Measurements from ENCODE around the gene SHH.

- TF ChIP-seq PPARA (CRISPR knock-in tag; IDR thresholded peaks at IDR 0.05; ENCODE audit: borderline replicate concordance) (no peak), PATZ1 (CRISPR knock-in tag; IDR thresholded peaks at IDR 0.05; ENCODE audit: borderline replicate concordance) (no peak), TOX (CRISPR knock-in tag; IDR thresholded peaks at IDR 0.05; ENCODE audit: borderline replicate concordance) (no peak), ARNTL (CRISPR knock-in tag; IDR thresholded peaks at IDR 0.05; ENCODE audit: borderline replicate concordance, low read depth) (no peak), ZFP3 (CRISPR knock-in tag; IDR thresholded peaks at IDR 0.05) (no peak)
These were observed 11.5 kb downstream of the SHH start for GRCh38 chr7:155800741-155801267.

All from SK-N-SH treated with all-trans-retinoic acid at 6 μM for 48 hours (cell line).